Osteocyte (in vitro differentiated cells): ENCODE data around the gene MBNL2. TPM values are rescaled to one million over a fixed set of nuclear protein-coding genes. Genes with fewer than 3 reads are reported as not detected.

ENCODE experiments used
- DNase-seq: peaks from one replicate; pipeline ENCODE4 v3.0.0; 2021; ENCODE audit warnings: mixed read lengths; ENCODE audit not compliant: unreplicated experiment; ENCODE audit errors: extremely low spot score
- H3K27ac Mint-ChIP-seq: one replicate; pipeline ENCODE4 v1.8.0; 2021; ENCODE audit warnings: mild to moderate bottlenecking, mixed read lengths; ENCODE audit not compliant: unreplicated experiment
- H3K27me3 Mint-ChIP-seq: one replicate; pipeline ENCODE4 v1.8.0; 2021; ENCODE audit warnings: mixed read lengths; ENCODE audit not compliant: unreplicated experiment
- H3K36me3 Mint-ChIP-seq: one replicate; pipeline ENCODE4 v1.8.0; 2021; ENCODE audit warnings: mixed read lengths; ENCODE audit not compliant: unreplicated experiment
- H3K4me1 Mint-ChIP-seq: one replicate; pipeline ENCODE4 v1.8.0; 2021; ENCODE audit warnings: mixed read lengths; ENCODE audit not compliant: unreplicated experiment
- H3K4me3 Mint-ChIP-seq: one replicate; pipeline ENCODE4 v1.8.0; 2021; ENCODE audit warnings: mild to moderate bottlenecking, moderate library complexity, mixed read lengths; ENCODE audit not compliant: unreplicated experiment
- H3K9me3 Mint-ChIP-seq: one replicate; pipeline ENCODE4 v1.8.0; 2021; ENCODE audit warnings: mixed read lengths; ENCODE audit not compliant: unreplicated experiment
- CTCF ChIP-seq: fragments of 200-600 bp; sonication (generic); IDR thresholded peaks from 2 replicates; pipeline ENCODE4 v1.5.0; 2021; ENCODE audit warnings: antibody characterized with exemption, mild to moderate bottlenecking, moderate library complexity
- total RNA-seq: library from RNA; stranded (reverse); gene quantifications from 2 replicates; pipeline ENCODE4 v1.2.1, GENCODE V29; 2021

MBNL2 gene
- total RNA-seq, 1 donor from 2014 or later = 66.6 TPM

DNA sequence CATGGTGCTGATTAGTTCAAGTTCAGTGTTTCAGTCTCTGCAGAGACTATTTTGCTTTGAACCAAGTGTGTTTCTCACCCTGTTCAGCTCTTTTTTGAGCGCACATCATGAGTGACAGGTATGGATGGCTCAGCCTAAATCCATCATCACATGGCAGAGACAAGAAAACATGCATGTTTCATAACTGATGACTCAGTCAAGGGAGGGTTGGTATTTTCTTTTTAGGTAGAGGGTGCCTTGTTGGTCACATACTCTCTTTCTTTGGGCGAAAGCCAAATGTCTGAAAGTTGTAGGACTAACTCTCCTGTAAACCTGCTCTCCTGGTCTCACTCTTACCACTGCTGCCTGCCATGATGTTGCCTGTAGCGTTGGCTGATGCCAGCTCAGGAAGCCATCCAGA, 163.7 kb downstream of the MBNL2 start:
- H3K4me3 Mint-ChIP-seq = no peak overlapping the region
- TF ChIP-seq CTCF = no peak
- H3K36me3 Mint-ChIP-seq = peaks cover 43% of the 10 kb centered on the region
- no peaks in the 10 kb centered on the region for H3K9me3 Mint-ChIP-seq
- no peaks in the 10 kb centered on the region for H3K27me3 Mint-ChIP-seq
- H3K4me1 Mint-ChIP-seq = peaks cover 11% of the 10 kb centered on the region
- no peak overlapping the region for H3K27ac Mint-ChIP-seq
- no peak for DNase-seq

DNA sequence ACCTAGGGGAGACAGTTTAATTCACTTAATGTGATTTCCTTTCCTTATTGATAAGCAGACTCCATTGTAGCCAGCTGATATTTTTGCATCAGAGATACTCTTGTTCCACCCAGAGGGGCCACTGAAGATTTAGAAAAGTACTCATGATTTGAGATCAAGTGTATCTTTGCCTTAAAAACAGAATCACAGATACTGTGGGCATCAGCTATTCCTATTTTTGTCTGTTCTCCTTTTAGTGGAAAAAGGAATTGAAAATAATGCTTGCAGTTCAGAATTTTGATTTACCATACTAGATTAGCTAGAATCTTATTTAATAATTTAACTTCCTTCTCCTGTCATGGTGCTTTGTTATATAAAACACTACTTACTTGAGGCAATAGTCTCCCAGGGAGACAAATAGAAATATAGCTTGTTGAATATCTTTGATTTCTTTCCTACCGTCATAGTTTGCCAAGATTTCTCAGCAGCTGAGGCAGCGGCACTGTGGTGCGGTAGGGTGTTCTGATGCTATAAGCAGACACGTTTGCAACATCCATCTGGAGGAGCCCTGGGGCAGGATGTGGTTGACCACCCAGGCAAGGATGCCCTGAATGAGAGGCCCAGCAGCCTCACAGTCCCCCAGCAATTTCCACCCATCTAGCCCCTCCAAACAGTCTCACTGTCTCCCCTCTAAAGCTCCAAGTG, 164.8 kb downstream of the MBNL2 start:
- Mint-ChIP-seq H3K4me3 (no peak overlapping the region), H3K9me3 (no peaks in the 10 kb centered on the region), H3K36me3 (peaks cover 40% of the 10 kb centered on the region), H3K27me3 (no peaks in the 10 kb centered on the region), H3K27ac (no peak overlapping the region), H3K4me1 (peaks cover 22% of the 10 kb centered on the region)
- TF ChIP-seq CTCF = no peak
- DNase-seq = no peak

DNA sequence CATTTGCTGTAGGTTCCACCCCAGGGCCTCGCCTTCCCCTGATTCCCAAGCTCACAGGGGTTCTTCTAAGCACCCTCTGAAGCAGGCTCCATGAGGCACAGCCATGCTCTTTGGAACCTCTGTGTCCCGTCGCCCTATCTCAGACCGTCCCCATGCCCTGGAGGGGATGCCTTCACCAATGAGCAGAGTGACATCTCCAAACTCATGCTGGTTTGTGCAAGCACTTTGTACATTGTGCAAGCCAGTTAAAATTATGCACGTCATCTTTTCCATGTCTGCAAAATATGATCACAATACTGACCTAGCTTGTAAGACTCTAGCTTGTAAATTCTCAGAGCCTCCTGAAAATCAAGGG, 165.3 kb downstream of the MBNL2 start:
- no peak for DNase-seq
- peaks cover 22% of the 10 kb centered on the region for H3K4me1 Mint-ChIP-seq
- H3K9me3 Mint-ChIP-seq = no peaks in the 10 kb centered on the region
- no peak for TF ChIP-seq CTCF
- H3K36me3 Mint-ChIP-seq = peaks cover 36% of the 10 kb centered on the region
- H3K4me3 Mint-ChIP-seq = no peak overlapping the region
- H3K27me3 Mint-ChIP-seq = no peaks in the 10 kb centered on the region
- no peak overlapping the region for H3K27ac Mint-ChIP-seq

DNA sequence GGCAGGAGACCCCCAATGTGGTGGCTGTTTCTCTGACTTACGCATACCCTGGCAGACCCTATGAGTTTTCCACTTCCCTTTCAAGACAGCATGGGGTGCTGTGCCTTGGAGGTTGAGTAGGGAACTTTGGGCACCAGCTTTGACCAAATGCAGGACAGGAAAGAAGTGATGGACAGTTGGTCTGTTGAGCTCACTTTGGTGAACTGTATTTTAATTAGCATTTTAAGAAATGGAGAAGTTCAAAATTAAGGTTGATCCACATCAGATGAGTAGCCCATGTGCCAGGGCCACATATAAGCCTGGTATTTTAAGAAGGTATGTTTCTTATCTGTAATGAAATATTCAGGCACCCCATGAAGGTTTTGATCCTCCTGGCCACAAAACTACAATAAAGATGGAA, 165.8 kb downstream of the MBNL2 start:
- no peak overlapping the region for H3K27ac Mint-ChIP-seq
- peaks cover 32% of the 10 kb centered on the region for H3K36me3 Mint-ChIP-seq
- no peaks in the 10 kb centered on the region for H3K27me3 Mint-ChIP-seq
- no peak for TF ChIP-seq CTCF
- H3K4me3 Mint-ChIP-seq = no peak overlapping the region
- peaks cover 22% of the 10 kb centered on the region for H3K4me1 Mint-ChIP-seq
- no peak for DNase-seq
- no peaks in the 10 kb centered on the region for H3K9me3 Mint-ChIP-seq

- Mint-ChIP-seq H3K27me3 (no peaks in the 10 kb centered on the region), H3K36me3 (peaks cover 32% of the 10 kb centered on the region), H3K9me3 (no peaks in the 10 kb centered on the region), H3K4me3 (no peak overlapping the region), H3K4me1 (peaks cover 22% of the 10 kb centered on the region), H3K27ac (no peak overlapping the region)
- no peak for DNase-seq
- no peak for TF ChIP-seq CTCF
Measured at GRCh38 chr13:97388373-97388772, 166.2 kb downstream of the MBNL2 start.
